HG03378 (cell line): ENCODE measurements around the gene DUSP15.
"Not testable (repeated sequence)": the region's sequence is repeated elsewhere in the genome, so short reads cannot be mapped to it uniquely, and the experiment has no call there.

ENCODE experiments used
- ATAC-seq: cut with Tn5 transposase; IDR thresholded peaks from one replicate; pipeline ENCODE4 v1.9.1; 2021; ENCODE audit warnings: mild to moderate bottlenecking, moderate library complexity; ENCODE audit not compliant: unreplicated experiment

The DUSP15 gene

DNA sequence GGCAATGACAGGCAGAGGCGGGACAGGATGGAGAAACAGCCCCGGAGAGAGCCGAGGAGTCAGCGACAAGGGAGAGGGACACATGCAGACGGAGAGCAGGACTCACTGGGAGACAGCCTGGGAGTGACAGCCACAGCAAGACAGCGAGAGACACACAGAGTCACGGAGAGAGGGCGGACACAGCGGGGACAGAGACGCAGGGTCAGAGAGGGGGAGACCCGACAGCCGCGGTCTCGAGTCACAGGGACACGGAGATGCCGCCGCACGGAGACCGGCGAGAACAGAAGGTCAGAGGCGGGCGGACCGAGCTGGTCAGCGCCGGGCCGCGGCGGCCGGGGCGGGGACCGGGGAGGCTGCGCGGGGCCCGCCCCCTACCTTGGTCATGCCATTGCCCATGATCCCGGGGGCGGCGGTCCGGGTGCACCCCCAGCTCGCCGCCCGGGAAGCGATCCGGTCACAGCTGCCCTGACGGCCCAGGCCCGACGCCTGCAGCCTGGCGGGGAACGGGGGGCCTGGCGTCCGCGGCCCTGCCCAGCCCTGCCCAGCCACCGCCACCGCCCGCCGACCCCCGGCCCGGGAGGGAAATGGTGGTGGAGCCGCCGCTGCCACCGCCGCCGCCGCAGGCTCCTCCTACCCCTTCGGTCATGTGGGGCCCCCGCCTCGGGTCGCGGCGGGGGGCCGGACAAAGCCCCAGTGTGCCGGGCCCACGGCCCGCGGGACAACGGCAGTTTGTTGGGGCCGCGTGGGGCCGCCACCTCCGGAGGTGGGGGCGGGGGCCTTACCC, at the start of gene DUSP15, which contains the start of gene TTLL9:
Gene DUSP15 (minus strand): TSS at position 586 of the 784 bp plus-strand sequence. CDS start 190 bp downstream, at position 396.
Gene TTLL9 (plus strand): TSS at position 693 of the 784 bp plus-strand sequence. CDS start 493 bp downstream, outside the sequence.
- ATAC-seq = no peak

DNA sequence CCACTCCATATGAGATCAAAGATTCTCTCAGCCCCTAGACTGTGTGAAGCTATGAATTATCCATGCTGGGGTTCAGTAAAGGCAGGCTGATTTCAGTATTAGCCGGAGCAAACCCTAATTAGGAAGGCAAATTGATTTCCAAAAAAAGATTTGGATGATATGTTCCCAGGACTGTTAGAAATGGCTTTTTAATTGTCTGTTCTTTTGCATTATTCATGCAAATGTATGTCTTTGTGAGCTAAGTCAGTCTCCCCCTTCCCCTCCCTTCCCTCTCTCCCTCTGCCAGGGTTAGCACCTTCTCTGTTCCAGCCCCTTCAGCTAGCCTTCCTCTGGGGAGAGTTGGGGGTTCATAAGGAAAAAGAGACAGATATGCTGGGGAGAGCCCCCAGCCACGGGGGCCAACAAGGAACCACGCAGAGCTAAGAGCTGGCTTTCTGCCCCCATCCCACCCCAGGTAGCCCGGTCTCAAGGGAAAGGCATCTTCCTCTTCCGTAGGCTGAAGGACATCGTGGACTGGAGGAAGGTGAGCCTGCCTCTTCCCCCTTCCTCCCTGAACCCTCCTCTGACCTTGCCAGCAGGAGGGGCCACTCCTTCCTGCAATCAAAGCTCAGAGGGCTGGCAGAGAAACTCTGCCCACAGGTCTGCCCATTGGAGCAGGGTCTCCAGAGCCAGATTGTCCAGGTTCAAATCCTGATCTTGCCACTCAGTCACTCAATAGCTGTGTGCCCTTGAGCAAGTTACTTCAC, 49.3 kb upstream of the DUSP15 start:
- ATAC-seq = no peak

- ATAC-seq = no peak
Observed at GRCh38 chr20:31918466-31919105, 48.3 kb upstream of the DUSP15 start.

- ATAC-seq = not testable (repeated sequence)
Observed at GRCh38 chr20:31917962-31918412, 47.7 kb upstream of the DUSP15 start.

DNA sequence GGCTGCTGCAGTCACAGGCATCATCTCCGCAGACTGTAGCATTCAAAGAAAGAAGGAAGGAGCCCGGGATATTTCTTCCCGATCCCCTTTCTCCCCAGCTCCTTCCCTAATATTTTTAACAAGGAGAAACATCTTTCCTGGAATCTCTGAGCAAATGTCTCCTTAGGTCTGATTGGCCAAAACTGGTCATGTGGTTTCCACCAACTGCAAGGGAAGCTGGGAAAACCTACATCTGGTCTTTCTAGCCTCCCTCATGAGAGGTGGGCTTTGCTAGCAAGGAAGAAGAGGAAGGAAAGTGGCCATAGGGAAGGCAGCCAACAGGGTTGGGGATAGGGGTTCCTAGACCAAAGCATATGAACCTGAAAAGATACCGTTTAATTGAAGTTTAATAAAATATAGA, 46.4 kb upstream of the DUSP15 start:
- no peak for ATAC-seq

DNA sequence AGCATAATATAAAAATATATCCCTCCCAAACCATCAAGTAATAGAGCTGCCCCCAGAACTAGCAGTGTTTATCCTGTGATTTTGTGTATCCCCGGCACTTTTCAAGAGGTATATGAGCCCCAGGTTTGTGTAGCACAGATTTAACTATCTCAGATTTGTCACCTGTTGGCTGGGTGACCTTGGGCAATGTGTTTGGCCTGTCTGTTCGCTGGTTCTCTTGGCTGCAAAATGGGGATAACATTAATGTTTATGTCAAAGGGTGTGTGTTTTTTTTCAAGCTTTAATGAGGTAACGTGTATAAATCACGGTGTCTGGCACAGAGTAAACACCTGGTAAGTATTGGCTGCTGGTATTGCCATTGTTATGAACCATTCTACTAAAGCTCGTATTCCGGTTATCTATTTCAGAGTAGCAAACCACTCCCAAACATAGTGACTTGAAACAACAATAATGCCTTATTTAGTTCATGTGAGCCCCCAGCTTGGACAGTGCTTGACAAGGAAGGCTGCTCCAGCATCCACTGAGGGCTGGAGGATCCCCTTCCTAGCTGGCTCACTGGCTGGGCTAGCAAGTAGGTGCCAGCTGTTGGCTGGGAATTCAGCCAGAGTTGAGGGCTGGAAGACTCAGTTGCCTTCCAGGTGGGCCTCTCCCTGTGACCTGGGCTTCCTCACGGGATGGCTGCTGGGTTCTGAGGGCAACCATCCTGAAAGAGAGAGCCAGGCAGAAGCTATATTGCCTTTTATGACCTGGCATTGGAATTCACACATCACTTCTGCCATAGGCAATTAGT, 45.4 kb upstream of the DUSP15 start:
- ATAC-seq = no peak

DNA sequence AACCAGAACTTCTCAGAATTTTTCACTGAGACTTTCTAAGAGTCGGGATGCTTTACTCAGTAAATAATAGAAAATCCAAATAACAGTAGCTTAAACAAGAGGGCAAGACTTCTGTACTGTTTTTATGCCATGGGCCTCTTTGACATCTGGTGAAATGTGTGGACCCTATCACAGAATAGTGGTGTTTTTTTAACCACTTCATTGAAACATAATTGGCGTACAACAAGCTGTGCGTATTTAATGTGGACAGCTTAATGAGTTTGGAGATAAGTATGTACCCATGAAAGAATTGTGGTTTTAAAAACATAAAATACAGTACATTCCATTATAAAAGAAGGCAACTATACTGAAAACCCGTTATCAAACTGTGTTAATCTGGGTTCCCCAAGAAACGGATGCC, 43.8 kb upstream of the DUSP15 start:
- no peak for ATAC-seq

- no peak for ATAC-seq
Observed at GRCh38 chr20:31913431-31914157, 43.3 kb upstream of the DUSP15 start.

DNA sequence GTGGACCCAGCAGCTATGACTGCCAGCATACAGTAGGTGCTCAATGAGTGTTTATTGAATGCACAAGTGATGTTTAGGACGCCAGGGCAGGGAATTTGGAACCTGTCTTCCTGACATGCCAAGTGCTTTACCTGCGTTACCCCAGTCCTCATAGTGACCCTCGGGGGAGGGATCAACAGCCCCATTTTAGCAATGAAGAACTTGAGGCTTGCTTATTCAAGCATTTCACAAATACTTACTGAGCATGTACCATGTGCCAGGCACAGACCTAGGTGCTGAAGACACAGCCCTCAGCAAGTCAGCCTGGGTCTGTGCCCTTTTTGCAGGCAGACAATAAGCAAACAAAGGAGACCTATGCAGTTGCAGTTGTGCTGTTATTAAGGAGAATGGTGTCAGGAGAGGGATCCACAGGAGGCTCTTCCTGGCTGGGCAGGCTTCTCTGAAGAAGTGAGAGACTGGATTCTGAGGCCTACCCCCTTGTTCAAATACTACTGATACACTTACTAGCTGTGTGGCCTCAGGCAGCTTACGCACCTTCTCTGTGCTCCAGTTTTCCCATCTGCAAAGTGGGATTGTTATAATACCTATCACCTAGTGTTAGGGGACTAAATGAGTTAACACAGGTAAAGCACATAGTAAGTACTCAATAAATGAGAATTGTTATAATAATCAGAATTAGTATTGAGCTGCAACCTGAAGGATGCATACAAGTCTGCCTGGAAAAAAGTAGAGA, 39.9 kb upstream of the DUSP15 start:
- ATAC-seq = no peak

DNA sequence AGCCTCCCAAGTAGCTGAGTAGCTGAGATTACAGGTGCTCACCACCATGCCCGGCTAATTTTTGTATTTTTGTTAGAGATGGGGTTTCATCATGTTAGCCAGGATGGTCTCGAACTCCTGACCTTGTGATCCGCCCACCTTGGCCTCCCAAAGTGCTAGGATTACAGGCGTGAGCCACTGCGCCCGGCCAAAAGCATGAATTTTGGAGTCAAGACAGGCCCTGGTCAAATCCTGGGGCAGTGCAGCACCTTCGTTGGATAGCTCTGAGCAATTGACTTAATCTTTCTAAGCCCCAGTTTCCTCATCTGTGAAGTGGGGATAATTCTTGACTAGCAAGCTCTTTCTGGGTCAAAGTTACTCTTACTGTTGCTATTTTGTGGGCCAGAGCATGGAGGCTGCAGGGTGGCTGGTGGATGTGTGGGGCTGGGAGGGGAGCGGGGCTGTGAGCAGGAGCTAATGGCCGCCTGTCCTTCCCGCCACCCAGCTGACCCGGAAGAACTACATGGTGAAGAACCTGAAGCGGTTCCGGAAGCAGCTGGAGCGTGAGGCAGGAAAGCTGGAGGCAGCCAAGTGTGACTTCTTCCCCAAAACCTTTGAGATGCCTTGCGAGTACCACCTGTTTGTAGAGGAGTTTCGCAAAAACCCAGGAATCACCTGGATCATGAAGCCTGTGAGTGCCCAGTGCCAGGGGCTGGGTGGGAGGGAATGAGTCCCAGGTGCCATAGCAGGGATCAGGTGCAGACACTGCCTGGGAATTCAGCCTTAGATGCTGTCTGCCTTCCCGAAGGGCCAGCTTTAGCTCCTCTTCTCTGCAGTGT, 39.1 kb upstream of the DUSP15 start:
- no peak for ATAC-seq

DNA sequence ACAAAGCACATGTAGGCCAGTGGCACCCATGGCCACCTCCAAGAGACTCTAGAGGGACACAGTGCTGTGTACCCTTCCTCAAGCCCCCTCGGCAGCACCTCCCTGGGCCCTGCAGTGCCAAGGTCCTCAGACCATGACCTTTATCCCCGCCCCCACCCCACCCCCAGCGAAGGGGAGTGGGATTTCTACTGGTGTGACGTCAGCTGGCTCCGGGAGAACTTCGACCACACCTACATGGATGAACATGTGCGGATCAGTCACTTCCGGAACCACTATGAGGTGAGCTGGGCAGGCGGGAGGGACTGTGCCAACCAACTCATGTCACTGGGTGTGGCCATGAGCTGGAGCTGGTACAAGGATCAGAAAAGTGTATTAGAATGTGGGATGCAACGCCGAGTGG, 38.1 kb upstream of the DUSP15 start:
- no peak for ATAC-seq

GRCh38 chr20:31908016-31908415, 37.7 kb upstream of the DUSP15 start:
- no peak for ATAC-seq

GRCh38 chr20:31907046-31907445, 36.7 kb upstream of the DUSP15 start:
- no peak for ATAC-seq

DNA sequence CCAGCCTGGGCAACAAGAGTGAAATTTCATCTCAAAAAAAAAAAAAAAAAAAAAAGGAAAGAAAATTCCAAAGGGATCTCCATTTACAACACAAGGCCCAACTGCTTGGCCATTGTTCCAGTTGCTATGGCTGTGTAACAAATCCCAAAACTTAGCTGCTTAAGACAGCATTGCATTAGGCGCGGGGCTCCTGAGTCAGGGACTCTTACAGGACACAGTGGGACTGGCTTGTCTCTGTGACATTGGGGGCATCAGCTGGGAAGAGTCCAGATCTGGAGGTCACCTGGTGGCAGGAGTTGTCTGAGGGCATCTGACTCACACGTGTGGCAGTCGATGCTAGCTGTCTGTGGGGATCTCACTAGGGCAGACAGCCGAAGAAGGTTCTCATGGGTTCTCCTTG, 35.7 kb upstream of the DUSP15 start:
- no peak for ATAC-seq

DNA sequence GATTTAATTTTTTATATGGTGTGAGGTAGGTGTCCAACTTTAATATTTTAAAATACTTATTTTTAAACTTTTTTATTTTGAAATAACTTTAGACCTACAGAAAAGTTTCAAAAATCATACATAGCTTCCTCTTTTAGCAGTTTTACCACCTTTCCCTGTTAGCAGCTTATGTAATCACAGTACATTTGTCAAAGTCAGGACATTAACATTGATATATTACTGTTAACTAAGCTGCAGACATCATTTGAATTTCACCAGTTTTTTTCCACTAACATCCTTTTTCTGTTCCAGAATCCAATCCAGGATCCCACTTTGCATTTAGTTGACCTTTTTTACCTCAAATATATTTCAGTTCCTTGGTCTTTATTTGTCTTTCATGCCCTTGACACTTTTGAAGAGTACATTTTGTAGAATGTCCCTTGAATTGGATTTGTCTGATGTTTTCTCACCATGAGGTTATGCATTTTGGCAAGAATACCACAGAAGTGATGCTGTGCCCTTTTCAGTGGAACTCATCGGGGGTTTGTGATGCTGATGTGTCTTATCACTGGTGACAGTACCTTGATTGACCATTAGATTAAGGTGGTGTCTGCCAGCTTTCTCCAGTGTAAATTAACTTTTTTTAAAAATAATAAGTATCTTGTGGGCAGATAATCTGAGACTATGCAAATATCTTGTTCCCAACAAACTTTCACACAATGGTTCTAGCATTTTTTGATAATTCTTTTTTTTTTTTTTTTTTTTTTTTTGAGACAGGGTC, 33.5 kb upstream of the DUSP15 start:
- no peak for ATAC-seq

GRCh38 chr20:31901615-31902014, 31.3 kb upstream of the DUSP15 start:
- no peak for ATAC-seq

- no peak for ATAC-seq
Observed at GRCh38 chr20:31897541-31897940, 27.2 kb upstream of the DUSP15 start.

DNA sequence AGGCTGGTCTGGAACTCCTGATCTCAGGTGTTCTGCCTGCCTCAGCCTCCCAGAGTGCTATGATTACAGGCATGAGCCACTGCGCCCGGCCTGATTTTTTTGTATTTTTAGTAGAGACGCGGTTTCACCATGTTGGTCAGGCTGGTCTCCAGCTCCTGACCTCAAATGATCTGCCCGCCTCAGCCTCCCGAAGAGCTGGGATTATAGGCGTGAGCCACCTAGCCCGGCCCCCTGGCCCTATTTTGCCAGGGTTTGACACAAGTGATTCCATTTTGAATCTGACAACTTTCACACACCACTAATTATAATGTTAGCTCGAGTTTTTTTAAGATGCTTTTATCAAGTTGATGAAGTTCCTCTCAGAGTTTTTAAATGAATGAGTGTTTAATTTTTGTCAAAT, 25.7 kb upstream of the DUSP15 start:
- ATAC-seq = no peak
